Fibroblast of lung (primary cell): Measurements from ENCODE around the gene NUDT19. TPM values are rescaled to one million over a fixed set of nuclear protein-coding genes. Genes with fewer than 3 reads are reported as not detected.
"Not testable (repeated sequence)": the region's sequence is repeated elsewhere in the genome, so short reads cannot be mapped to it uniquely, and the experiment has no call there.

Experiments
- DNase-seq, 2 donors: peaks; one replicate each; pipeline versions ENCODE4 v3.0.0 to v3.0.0-alpha.2; 2010; ENCODE audit warnings: low read depth in 2 of 2
- H2AFZ ChIP-seq: 2 replicates; pipeline ENCODE4 v1.5.1; 2012; ENCODE audit warnings: low read length, control low read depth, inconsistent platforms
- H3K27ac ChIP-seq: 2 replicates; pipeline ENCODE4 v1.5.1; 2011; ENCODE audit warnings: low read length, control low read depth; ENCODE audit not compliant: insufficient read depth
- H3K27me3 ChIP-seq: 2 replicates; pipeline ENCODE4 v1.5.1; 2011; ENCODE audit warnings: mild to moderate bottlenecking, low read length; ENCODE audit not compliant: control insufficient read depth, insufficient read depth
- H3K36me3 ChIP-seq: 2 replicates; pipeline ENCODE4 v1.5.1; 2011; ENCODE audit warnings: low read length; ENCODE audit not compliant: control insufficient read depth, insufficient read depth
- H3K4me1 ChIP-seq: 2 replicates; pipeline ENCODE4 v1.5.1; 2011; ENCODE audit warnings: low read length; ENCODE audit not compliant: control insufficient read depth, insufficient read depth; ENCODE audit errors: extremely low read depth
- H3K4me2 ChIP-seq: 2 replicates; pipeline ENCODE4 v1.5.1; 2011; ENCODE audit warnings: low read length, control low read depth; ENCODE audit not compliant: insufficient read depth; ENCODE audit errors: extremely low read depth
- H3K4me3 ChIP-seq, 4 experiments: fragments of 200-600 bp in 1 of 4; sonication (generic) in 1 of 4; replicated peaks in 1 of 4; 2 replicates each; pipeline ENCODE4 v1.5.1; 2011 to 2016; ENCODE audit warnings: low read length in 4 of 4, low read depth in 3 of 4, mild to moderate bottlenecking in 3 of 4, control low read depth in 2 of 4, inconsistent platforms in 1 of 4, mixed read lengths in 1 of 4; ENCODE audit not compliant: insufficient read depth in 1 of 4; ENCODE audit errors: control extremely low read depth in 1 of 4
- H3K79me2 ChIP-seq: 2 replicates; pipeline ENCODE4 v1.5.1; 2012; ENCODE audit warnings: mild to moderate bottlenecking, low read length, inconsistent platforms; ENCODE audit not compliant: control insufficient read depth, insufficient read depth
- H3K9ac ChIP-seq: 2 replicates; pipeline ENCODE4 v1.5.1; 2011; ENCODE audit warnings: mild to moderate bottlenecking, low read length, control low read depth; ENCODE audit not compliant: insufficient read depth
- H3K9me3 ChIP-seq: 2 replicates; pipeline ENCODE4 v1.5.1; 2012; ENCODE audit warnings: low read depth, low read length; ENCODE audit not compliant: control insufficient read depth, insufficient read depth
- H4K20me1 ChIP-seq: 2 replicates; pipeline ENCODE4 v1.5.1; 2011; ENCODE audit warnings: low read length; ENCODE audit not compliant: control insufficient read depth, insufficient read depth; ENCODE audit errors: extremely low read depth
- CTCF ChIP-seq, 2 donors: IDR thresholded peaks in 1 of 2; conservative IDR thresholded peaks in 1 of 2; 1 replicate in 1 of 2; 2 replicates in 1 of 2; pipeline ENCODE4 v1.5.1; 2011 to 2012; ENCODE audit warnings: low read length in 2 of 2, control low read depth in 1 of 2, inconsistent platforms in 1 of 2, low read depth in 1 of 2, mild to moderate bottlenecking in 1 of 2
- EZH2 ChIP-seq: IDR thresholded peaks from 2 replicates; pipeline ENCODE4 v1.5.1; 2012; ENCODE audit warnings: low read length, control low read depth, mild to moderate bottlenecking; ENCODE audit errors: missing control alignments
- polyA plus RNA-seq, 2 donors: library from polyadenylated mRNA; depleted of rRNA in 1 of 2; stranded (reverse) in 1 of 2; unstranded in 1 of 2; fragments of >200 nt; gene quantifications; 2 replicates each; pipeline ENCODE4 v1.2.1, GENCODE V29; 2011 to 2012; ENCODE audit warnings: missing spikeins in 1 of 2
- total RNA-seq: library from RNA; depleted of rRNA; stranded (reverse); fragments of >200 nt; gene quantifications from 2 replicates; pipeline ENCODE4 v1.2.1, GENCODE V29; 2014

The NUDT19 gene
- total and polyA plus RNA-seq, 2 donors (not counting 1 experiment from before 2014, with no cell fraction given), result 7.8 to 8.2 TPM

GRCh38 chr19:32708457-32708856 lies 16.8 kb downstream of the NUDT19 start:
- Histone ChIP-seq H3K4me1 (no peaks in the 10 kb centered on the region), H3K4me2 (no peak overlapping the region), H3K36me3 (no peaks in the 10 kb centered on the region), H3K27me3 (no peaks in the 10 kb centered on the region), H3K27ac (no peak overlapping the region), H3K9me3 (no peaks in the 10 kb centered on the region), H3K79me2 (peaks cover 4% of the 10 kb centered on the region), H4K20me1 (no peaks in the 10 kb centered on the region), H3K4me3 (no peak overlapping the region), H3K9ac (no peak overlapping the region), H2AFZ (no peak overlapping the region)
- no peak for TF ChIP-seq CTCF (conservative IDR thresholded peaks at IDR 0.05 in 1 of 2, IDR thresholded peaks at IDR 0.05 in 1 of 2; ENCODE audit: low read depth in 1 of 2, low read length in 2 of 2)
- no peak for TF ChIP-seq EZH2
- DNase-seq, result no peak

GRCh38 chr19:32709032-32709431 lies 17.4 kb downstream of the NUDT19 start:
- Histone ChIP-seq H3K4me1 (no peaks in the 10 kb centered on the region), H3K4me2 (no peak overlapping the region), H3K9me3 (no peaks in the 10 kb centered on the region), H3K4me3 (no peak overlapping the region), H3K27ac (no peak overlapping the region), H3K79me2 (peaks cover 4% of the 10 kb centered on the region), H3K27me3 (no peaks in the 10 kb centered on the region), H3K36me3 (no peaks in the 10 kb centered on the region), H4K20me1 (no peaks in the 10 kb centered on the region), H3K9ac (no peak overlapping the region), H2AFZ (no peak overlapping the region)
- DNase-seq, result no peak
- TF ChIP-seq EZH2 (no peak), CTCF (conservative IDR thresholded peaks at IDR 0.05 in 1 of 2, IDR thresholded peaks at IDR 0.05 in 1 of 2; ENCODE audit: low read depth in 1 of 2, low read length in 2 of 2) (no peak)

- Histone ChIP-seq H3K4me2 (no peak overlapping the region), H3K9me3 (no peaks in the 10 kb centered on the region), H3K27me3 (no peaks in the 10 kb centered on the region), H3K79me2 (peaks cover 3% of the 10 kb centered on the region), H3K4me1 (no peaks in the 10 kb centered on the region), H3K27ac (no peak overlapping the region), H3K9ac (no peak overlapping the region), H3K36me3 (no peaks in the 10 kb centered on the region), H2AFZ (no peak overlapping the region), H4K20me1 (no peaks in the 10 kb centered on the region), H3K4me3 (no peak overlapping the region)
- TF ChIP-seq EZH2 (no peak), CTCF (conservative IDR thresholded peaks at IDR 0.05 in 1 of 2, IDR thresholded peaks at IDR 0.05 in 1 of 2; ENCODE audit: low read depth in 1 of 2, low read length in 2 of 2) (no peak)
- no peak for DNase-seq
Measured at GRCh38 chr19:32711747-32712146, 20.1 kb downstream of the NUDT19 start.

- not testable (repeated sequence) for H3K36me3 ChIP-seq, H3K79me2 ChIP-seq, H3K4me3 ChIP-seq, H3K4me1 ChIP-seq, H3K9me3 ChIP-seq, H3K27me3 ChIP-seq, H3K27ac ChIP-seq, H3K4me2 ChIP-seq, H4K20me1 ChIP-seq, H3K9ac ChIP-seq, H2AFZ ChIP-seq, DNase-seq
Measured at GRCh38 chr19:32716203-32716602, 24.6 kb downstream of the NUDT19 start.
